SK-N-SH (cell line): Measurements from ENCODE around the gene NOD2. TPM values are rescaled to one million over a fixed set of nuclear protein-coding genes. Genes with fewer than 3 reads are reported as not detected.
A peak's percentile ranks its signal among the peaks of the same experiment; 100 is the strongest.

Experiments
- CTCF ChIA-PET: fragments of 300-600, 350-600 bp; formaldehyde crosslinking; extraction: SDS; loops from one replicate; lab custom pipeline; 2021; lab: Yijun Ruan, JAX
- POLR2A ChIA-PET: fragments of 350-600 bp; sonication (Branson Sonifier 250); formaldehyde crosslinking; extraction: SDS; loops from one replicate; lab custom pipeline; 2020; ENCODE audit warnings: antibody characterized with exemption, inconsistent platforms; lab: Yijun Ruan, JAX
- DNase-seq: peaks from one replicate; pipeline ENCODE4 v3.0.0; 2012
- H2AFZ ChIP-seq: fragments of 200-600 bp; sonication (generic); 2 replicates; pipeline ENCODE4 v1.8.1; 2016; ENCODE audit warnings: antibody characterized with exemption, mild to moderate bottlenecking, low read depth
- H3F3A ChIP-seq: fragments of 200-600 bp; sonication (generic); replicated peaks from 2 replicates; pipeline ENCODE3; 2016; ENCODE audit warnings: antibody characterized with exemption, mild to moderate bottlenecking; ENCODE audit not compliant: insufficient read depth
- H3K27ac ChIP-seq, 2 experiments: fragments of 200-500 bp in 1 of 2; fragments of 200-600 bp in 1 of 2; sonication (Bioruptor generic) in 1 of 2; sonication (generic), shearing (Covaris generic) in 1 of 2; 2 replicates each; pipeline versions ENCODE4 v1.5.1 to v1.6.1; 2014 to 2016; ENCODE audit warnings: low read depth in 2 of 2, inconsistent platforms in 1 of 2, low read length in 1 of 2, mild to moderate bottlenecking in 1 of 2, mixed read lengths in 1 of 2
- H3K27me3 ChIP-seq: fragments of 200-600 bp; sonication (generic), shearing (Covaris generic); 2 replicates; pipeline ENCODE4 v1.6.1; 2016; ENCODE audit warnings: mixed run types; ENCODE audit not compliant: insufficient read depth
- H3K36me3 ChIP-seq, 2 experiments: fragments of 200-500 bp in 1 of 2; fragments of 200-600 bp in 1 of 2; sonication (Bioruptor generic) in 1 of 2; sonication (generic) in 1 of 2; replicated peaks in 1 of 2; 2 replicates each; pipeline versions ENCODE3 to v1.5.1; 2014 to 2016; ENCODE audit warnings: low read length in 1 of 2, mild to moderate bottlenecking in 1 of 2; ENCODE audit not compliant: insufficient read depth in 2 of 2, control insufficient read depth in 1 of 2
- H3K4me1 ChIP-seq, 2 experiments: fragments of 200-500 bp in 1 of 2; fragments of 200-600 bp in 1 of 2; sonication (Bioruptor generic) in 1 of 2; sonication (generic), shearing (Covaris generic) in 1 of 2; 2 replicates each; pipeline versions ENCODE4 v1.5.1 to v1.6.1; 2014 to 2016; ENCODE audit warnings: low read depth in 1 of 2, low read length in 1 of 2, mixed run types in 1 of 2; ENCODE audit not compliant: insufficient read depth in 2 of 2, control insufficient read depth in 1 of 2
- H3K4me2 ChIP-seq: fragments of 200-600 bp; sonication (generic), shearing (Covaris generic); 2 replicates; pipeline ENCODE4 v1.6.1; 2017; ENCODE audit warnings: mixed run types
- H3K4me3 ChIP-seq, 2 experiments: fragments of 200-500 bp in 1 of 2; fragments of 200-600 bp in 1 of 2; sonication (Bioruptor generic) in 1 of 2; sonication (generic), shearing (Covaris generic) in 1 of 2; 2 replicates each; pipeline versions ENCODE4 v1.5.1 to v1.8.1; 2014 to 2016; ENCODE audit warnings: low read depth in 2 of 2, inconsistent platforms in 1 of 2, low read length in 1 of 2, mild to moderate bottlenecking in 1 of 2, mixed read lengths in 1 of 2, moderate library complexity in 1 of 2
- H3K79me2 ChIP-seq: fragments of 200-600 bp; sonication (generic); 2 replicates; pipeline ENCODE4 v1.8.1; 2017; ENCODE audit warnings: mild to moderate bottlenecking; ENCODE audit not compliant: insufficient read depth
- H3K9ac ChIP-seq: fragments of 200-600 bp; sonication (generic); 2 replicates; pipeline ENCODE4 v1.6.1; 2017; ENCODE audit warnings: mixed run types
- H3K9me2 ChIP-seq: fragments of 200-600 bp; sonication (generic); 2 replicates; pipeline ENCODE4 v1.6.1; 2017; ENCODE audit warnings: mixed run types
- H3K9me3 ChIP-seq: fragments of 200-600 bp; sonication (generic); 2 replicates; pipeline ENCODE4 v1.6.1; 2017; ENCODE audit warnings: mixed run types, mild to moderate bottlenecking, moderate library complexity
- H4K20me1 ChIP-seq: fragments of 200-600 bp; sonication (generic); 2 replicates; pipeline ENCODE4 v1.6.1; 2017; ENCODE audit warnings: mild to moderate bottlenecking, mixed run types; ENCODE audit not compliant: insufficient read depth
- CTCF ChIP-seq: fragments of 200-600 bp; sonication (generic); IDR thresholded peaks from 2 replicates; pipeline ENCODE4 v1.6.1; 2017; ENCODE audit warnings: antibody characterized with exemption, mild to moderate bottlenecking, moderate library complexity
- EZH2phosphoT487 ChIP-seq: fragments of 200-600 bp; sonication (generic); IDR thresholded peaks from 2 replicates; pipeline ENCODE4 v1.6.1; 2017; ENCODE audit warnings: low read depth, mixed run types, mild to moderate bottlenecking, antibody characterized with exemption, moderate library complexity, borderline replicate concordance
- GABPA ChIP-seq: IDR thresholded peaks from 2 replicates; pipeline ENCODE4 v1.4.0; 2012; ENCODE audit warnings: low read depth, mild to moderate bottlenecking
- IRF3 ChIP-seq: fragments of 150-350 bp; IDR thresholded peaks from 2 replicates; pipeline ENCODE4 v1.6.1; 2016; ENCODE audit warnings: mild to moderate bottlenecking, low read depth, low read length
- MXI1 ChIP-seq: IDR thresholded peaks from 2 replicates; pipeline ENCODE4 v1.6.1; 2012; ENCODE audit warnings: mild to moderate bottlenecking, low read depth, low read length, improper control_type of control experiment
- NRF1 ChIP-seq: IDR thresholded peaks from 2 replicates; pipeline ENCODE4 v1.6.1; 2012; ENCODE audit warnings: low read depth, mild to moderate bottlenecking, low read length
- POLR2AphosphoS5 ChIP-seq: IDR thresholded peaks from 2 replicates; pipeline ENCODE4 v1.6.1; 2012; ENCODE audit warnings: low read depth, low read length
- RCOR1 ChIP-seq: fragments of 150-350 bp; IDR thresholded peaks from 2 replicates; pipeline ENCODE4 v1.6.1; 2017; ENCODE audit warnings: antibody characterized with exemption, low read length
- RFX5 ChIP-seq: IDR thresholded peaks from 2 replicates; pipeline ENCODE4 v1.6.1; 2012; ENCODE audit warnings: mild to moderate bottlenecking, improper control_type of control experiment, low read length
- SIN3A ChIP-seq: IDR thresholded peaks from 2 replicates; pipeline ENCODE4 v1.6.1; 2012; ENCODE audit warnings: low read depth, mild to moderate bottlenecking, low read length, moderate library complexity, borderline replicate concordance
- TAF1 ChIP-seq: IDR thresholded peaks from 2 replicates; pipeline ENCODE4 v1.6.1; 2012; ENCODE audit warnings: low read depth, mild to moderate bottlenecking, low read length, moderate library complexity, borderline replicate concordance
- TCF12 ChIP-seq: IDR thresholded peaks from 2 replicates; pipeline ENCODE4 v1.4.0; 2012
- TEAD4 ChIP-seq: IDR thresholded peaks from 2 replicates; pipeline ENCODE4 v1.4.0; 2012; ENCODE audit warnings: mild to moderate bottlenecking, borderline replicate concordance; ENCODE audit not compliant: insufficient read depth
- YY1 ChIP-seq: IDR thresholded peaks from 2 replicates; pipeline ENCODE4 v1.4.0; 2012; ENCODE audit warnings: low read depth, mild to moderate bottlenecking
- WGBS: methylation state at CpG from one replicate; pipeline ENCODE4 v1.1.6; 2017; ENCODE audit warnings: low lambda C conversion rate; 5-methylcytosine and 5-hydroxymethylcytosine counted together
- polyA plus RNA-seq, 3 experiments: library from polyadenylated mRNA; depleted of rRNA; stranded (reverse); fragments of >200 nt; gene quantifications; 2 replicates each; pipeline ENCODE4 v1.2.3, GENCODE V29; 2012
- TF ChIP-seq, protein P1 (sequence below): fragments of 150-350 bp; IDR thresholded peaks from 2 replicates; pipeline ENCODE4 v1.6.1; 2017; ENCODE audit warnings: antibody characterized with exemption, low read length, low read depth, borderline replicate concordance
- TF ChIP-seq, protein P2 (sequence below): IDR thresholded peaks from 2 replicates; pipeline ENCODE4; 2012
- TF ChIP-seq, protein P3 (sequence below): IDR thresholded peaks from 2 replicates; pipeline ENCODE4 v1.4.0; 2012; ENCODE audit warnings: low read depth

The NOD2 gene
- polyA plus RNA-seq (2012; rRNA removed) = not detected in 2 replicates
- under 0.01 and 0.01 TPM in 2 replicates for polyA plus RNA-seq (2012; cell fraction: cytosol; rRNA removed)
- polyA plus RNA-seq (2012; cell fraction: nucleus; rRNA removed) = 0.05 TPM in 1 of 2 replicates, not detected in the other

DNA sequence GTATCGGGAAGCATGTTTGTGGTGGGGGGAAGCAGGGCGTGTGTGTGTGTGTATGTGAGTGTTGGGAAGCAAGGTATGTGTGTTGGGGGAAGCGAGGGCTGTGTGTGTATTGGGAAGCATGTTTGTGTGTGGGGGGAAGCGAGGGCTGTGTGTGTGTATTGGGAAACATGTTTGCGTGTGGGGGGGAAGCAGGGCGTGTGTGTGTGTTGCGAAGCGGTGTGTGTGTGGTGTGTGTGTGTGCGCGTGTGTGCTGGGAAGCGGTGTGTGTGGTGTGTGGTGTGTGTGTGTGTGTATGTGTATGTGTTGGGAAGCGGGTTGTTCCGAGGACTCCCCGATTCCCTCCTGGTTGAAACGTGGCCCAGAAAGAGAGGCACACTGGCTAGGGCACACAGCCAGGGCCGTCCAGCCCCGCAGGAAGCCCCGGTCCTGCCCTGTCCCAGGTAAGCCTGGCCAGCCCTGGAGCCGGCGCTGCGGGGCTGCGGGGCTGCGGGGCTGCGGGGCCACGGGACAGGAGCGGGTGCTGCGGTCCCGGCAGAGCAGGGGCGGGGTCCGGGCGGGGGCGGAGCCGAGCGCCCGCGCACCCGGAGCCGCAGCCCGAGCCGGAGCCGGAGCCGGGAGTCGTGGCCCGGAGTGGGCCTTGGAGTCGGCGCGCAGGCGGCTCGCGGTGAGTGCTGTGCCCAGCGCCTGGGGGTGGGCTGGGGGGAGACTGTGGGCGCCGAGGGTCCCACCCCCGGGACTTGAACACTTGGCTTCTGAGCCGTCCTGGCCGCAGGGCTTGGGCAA, at the start of gene NOD2:
NOD2 (plus strand) TSS at position 608 of the 783 bp plus-strand sequence. CDS start 5,890 bp downstream, outside the sequence.
- peak within 1 kb of the TSS in 1 of 2 experiments; percentile 36; a peak in 3 of 4 replicates for H3K4me3 ChIP-seq
- CTCF ChIA-PET = interaction anchor here (1.1 to 1.7 kb wide), 2 partner anchors 15 to 28 kb away, joined by 3 to 4 read pairs; no protein-coding TSS in a partner anchor

DNA sequence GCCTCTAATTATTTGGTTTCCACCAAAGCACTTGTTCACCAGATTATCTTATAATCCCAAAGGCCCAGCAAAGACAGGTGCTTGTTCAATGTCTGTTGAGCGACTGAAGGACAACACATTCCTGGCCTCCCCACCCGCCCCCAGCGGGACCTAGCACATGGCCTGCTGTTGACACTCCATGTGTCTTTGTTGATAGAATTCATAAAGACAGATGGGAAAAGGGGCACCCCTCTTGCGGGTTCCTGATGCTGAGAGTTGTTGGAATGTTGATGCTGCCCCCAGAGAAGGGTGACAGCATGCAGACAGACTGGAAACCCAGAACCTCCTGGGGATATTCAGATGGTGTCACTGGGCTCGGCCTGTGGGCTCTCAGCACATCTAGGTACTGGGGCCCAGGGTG, 49.2 kb upstream of the NOD2 start:
- no peaks in the 10 kb centered on the region for H3K9me3 ChIP-seq
- H3K4me2 ChIP-seq = no peak overlapping the region
- WGBS = 59% methylated on average over 5 of the region's 5 CpGs
- H3K79me2 ChIP-seq = no peaks in the 10 kb centered on the region
- peaks cover 0 to 4% of the 10 kb centered on the region in 2 experiments; a peak in 1 of 4 replicates for H3K4me1 ChIP-seq
- no peaks in the 10 kb centered on the region for H3K27me3 ChIP-seq
- ChIA-PET POLR2A (interaction anchor here (1.0 kb wide), 1 partner anchor 270 kb away, joined by 3 read pairs; no protein-coding TSS in a partner anchor), CTCF (interaction anchor here (0.6 to 1.4 kb wide), 4 partner anchors 9 to 162 kb away, joined by 3 to 5 read pairs (median 3); no protein-coding TSS in a partner anchor)
- no peaks in the 10 kb centered on the region for H3K36me3 ChIP-seq
- no peak overlapping the region for H3K27ac ChIP-seq
- no peak overlapping the region for H2AFZ ChIP-seq
- DNase-seq = no peak
- TF ChIP-seq, protein P1, sequence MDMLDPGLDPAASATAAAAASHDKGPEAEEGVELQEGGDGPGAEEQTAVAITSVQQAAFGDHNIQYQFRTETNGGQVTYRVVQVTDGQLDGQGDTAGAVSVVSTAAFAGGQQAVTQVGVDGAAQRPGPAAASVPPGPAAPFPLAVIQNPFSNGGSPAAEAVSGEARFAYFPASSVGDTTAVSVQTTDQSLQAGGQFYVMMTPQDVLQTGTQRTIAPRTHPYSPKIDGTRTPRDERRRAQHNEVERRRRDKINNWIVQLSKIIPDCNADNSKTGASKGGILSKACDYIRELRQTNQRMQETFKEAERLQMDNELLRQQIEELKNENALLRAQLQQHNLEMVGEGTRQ = no peak
- TF ChIP-seq MXI1 (no peak), GABPA (no peak), CTCF (no peak), TEAD4 (no peak), RFX5 (no peak), YY1 (no peak), IRF3 (no peak), POLR2AphosphoS5 (no peak), TAF1 (no peak)
- H3K9ac ChIP-seq = no peak overlapping the region
- no peaks in the 10 kb centered on the region for H3K9me2 ChIP-seq
- H4K20me1 ChIP-seq = no peaks in the 10 kb centered on the region
- H3F3A ChIP-seq = no peaks in the 10 kb centered on the region
- no peak overlapping the region for H3K4me3 ChIP-seq

More for the DNA sequence above, at the start of gene NOD2:
- peaks cover 0 to 2% of the 10 kb centered on the region in 2 experiments; a peak in 1 of 4 replicates for H3K4me1 ChIP-seq
- no peak within 1 kb of the TSS; the same call in 1 of the 2 replicates for H3K4me2 ChIP-seq
- H2AFZ ChIP-seq = no peak within 1 kb of the TSS
- TF ChIP-seq NRF1 = no peak
- TF ChIP-seq, protein P2, sequence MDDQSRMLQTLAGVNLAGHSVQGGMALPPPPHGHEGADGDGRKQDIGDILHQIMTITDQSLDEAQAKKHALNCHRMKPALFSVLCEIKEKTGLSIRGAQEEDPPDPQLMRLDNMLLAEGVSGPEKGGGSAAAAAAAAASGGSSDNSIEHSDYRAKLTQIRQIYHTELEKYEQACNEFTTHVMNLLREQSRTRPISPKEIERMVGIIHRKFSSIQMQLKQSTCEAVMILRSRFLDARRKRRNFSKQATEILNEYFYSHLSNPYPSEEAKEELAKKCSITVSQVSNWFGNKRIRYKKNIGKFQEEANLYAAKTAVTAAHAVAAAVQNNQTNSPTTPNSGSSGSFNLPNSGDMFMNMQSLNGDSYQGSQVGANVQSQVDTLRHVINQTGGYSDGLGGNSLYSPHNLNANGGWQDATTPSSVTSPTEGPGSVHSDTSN = no peak
- no peak for TF ChIP-seq TEAD4
- no peak for TF ChIP-seq IRF3
- TF ChIP-seq, protein P3, sequence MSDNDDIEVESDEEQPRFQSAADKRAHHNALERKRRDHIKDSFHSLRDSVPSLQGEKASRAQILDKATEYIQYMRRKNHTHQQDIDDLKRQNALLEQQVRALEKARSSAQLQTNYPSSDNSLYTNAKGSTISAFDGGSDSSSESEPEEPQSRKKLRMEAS = no peak
- TF ChIP-seq TCF12 = no peak
- no peak for TF ChIP-seq EZH2phosphoT487
- TF ChIP-seq RCOR1 = no peak
- no peak for TF ChIP-seq SIN3A
- no peaks in the 10 kb centered on the region for H3F3A ChIP-seq
- POLR2A ChIA-PET = no interaction called here
- H3K79me2 ChIP-seq = no peaks in the 10 kb centered on the region
- no peaks in the 10 kb centered on the region for H3K36me3 ChIP-seq
- H3K9me3 ChIP-seq = no peaks in the 10 kb centered on the region
- no peaks in the 10 kb centered on the region for H3K9me2 ChIP-seq
- 61% methylated on average over 19 of the region's 56 CpGs for WGBS
- H4K20me1 ChIP-seq = no peaks in the 10 kb centered on the region
- no peak within 1 kb of the TSS for H3K27ac ChIP-seq
- no peak within 1 kb of the TSS for H3K9ac ChIP-seq
- peak; percentile 91 for DNase-seq
- H3K27me3 ChIP-seq = no peaks in the 10 kb centered on the region; the same call in 1 of the 2 replicates
